GM12875 (cell line): Measurements from ENCODE around the gene LRRC3B.

Experiments
- H3K4me3 ChIP-seq: one replicate; pipeline ENCODE4 v1.5.1; 2011; ENCODE audit warnings: low read depth, low read length, control low read depth
- CTCF ChIP-seq: IDR thresholded peaks from 2 replicates; pipeline ENCODE4 v1.5.1; 2011; ENCODE audit warnings: low read depth, mild to moderate bottlenecking, control low read depth, inconsistent platforms, low read length, moderate library complexity, borderline replicate concordance; ENCODE audit not compliant: insufficient read depth

LRRC3B gene

GRCh38 chr3:26648461-26648860 is 25.9 kb downstream of the LRRC3B start:
- no peak overlapping the region for H3K4me3 ChIP-seq
- no peak for TF ChIP-seq CTCF

GRCh38 chr3:26652164-26652563 is 29.6 kb downstream of the LRRC3B start:
- no peak overlapping the region for H3K4me3 ChIP-seq
- TF ChIP-seq CTCF = no peak

- no peak for TF ChIP-seq CTCF
- H3K4me3 ChIP-seq = no peak overlapping the region
Measured at GRCh38 chr3:26653811-26654425, 31.3 kb downstream of the LRRC3B start.

- TF ChIP-seq CTCF = no peak
- no peak overlapping the region for H3K4me3 ChIP-seq
Measured at GRCh38 chr3:26655231-26655630, 32.7 kb downstream of the LRRC3B start.

- H3K4me3 ChIP-seq = no peak overlapping the region
- no peak for TF ChIP-seq CTCF
Measured at GRCh38 chr3:26657348-26657976, 34.9 kb downstream of the LRRC3B start.

- TF ChIP-seq CTCF = no peak
- no peak overlapping the region for H3K4me3 ChIP-seq
Measured at GRCh38 chr3:26668171-26668570, 45.6 kb downstream of the LRRC3B start.

GRCh38 chr3:26668696-26669095 is 46.1 kb downstream of the LRRC3B start:
- no peak for TF ChIP-seq CTCF
- no peak overlapping the region for H3K4me3 ChIP-seq
